C4-2B (cell line): Measurements from ENCODE around the gene ARF3.

Source experiments
- CTCF ChIP-seq: fragments of 450-650 bp; conservative IDR thresholded peaks from 2 replicates; pipeline ENCODE4 v1.5.1; 2017; ENCODE audit warnings: mild to moderate bottlenecking
- ZFX ChIP-seq: fragments of 450-650 bp; IDR thresholded peaks from 2 replicates; pipeline ENCODE4 v1.6.1; 2017

- no peak for TF ChIP-seq CTCF
- no peak for TF ChIP-seq ZFX
Observed at GRCh38 chr12:48960834-48961233, 3.5 kb upstream of the ARF3 start.
